Stimulated activated CD4-positive, alpha-beta T cell treated with anti-CD3 and anti-CD28 coated beads, Interleukin-4, amount 100 ng/mL, for 48 hours (primary cell): ENCODE data around the gene PAQR3.

Experiments
- DNase-seq, 2 donors: peaks; one replicate each; pipeline ENCODE4 v3.0.0-alpha.2; 2020; ENCODE audit warnings: low read depth in 2 of 2

PAQR3 gene, protein sequence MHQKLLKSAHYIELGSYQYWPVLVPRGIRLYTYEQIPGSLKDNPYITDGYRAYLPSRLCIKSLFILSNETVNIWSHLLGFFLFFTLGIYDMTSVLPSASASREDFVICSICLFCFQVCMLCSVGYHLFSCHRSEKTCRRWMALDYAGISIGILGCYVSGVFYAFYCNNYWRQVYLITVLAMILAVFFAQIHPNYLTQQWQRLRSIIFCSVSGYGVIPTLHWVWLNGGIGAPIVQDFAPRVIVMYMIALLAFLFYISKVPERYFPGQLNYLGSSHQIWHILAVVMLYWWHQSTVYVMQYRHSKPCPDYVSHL

DNA sequence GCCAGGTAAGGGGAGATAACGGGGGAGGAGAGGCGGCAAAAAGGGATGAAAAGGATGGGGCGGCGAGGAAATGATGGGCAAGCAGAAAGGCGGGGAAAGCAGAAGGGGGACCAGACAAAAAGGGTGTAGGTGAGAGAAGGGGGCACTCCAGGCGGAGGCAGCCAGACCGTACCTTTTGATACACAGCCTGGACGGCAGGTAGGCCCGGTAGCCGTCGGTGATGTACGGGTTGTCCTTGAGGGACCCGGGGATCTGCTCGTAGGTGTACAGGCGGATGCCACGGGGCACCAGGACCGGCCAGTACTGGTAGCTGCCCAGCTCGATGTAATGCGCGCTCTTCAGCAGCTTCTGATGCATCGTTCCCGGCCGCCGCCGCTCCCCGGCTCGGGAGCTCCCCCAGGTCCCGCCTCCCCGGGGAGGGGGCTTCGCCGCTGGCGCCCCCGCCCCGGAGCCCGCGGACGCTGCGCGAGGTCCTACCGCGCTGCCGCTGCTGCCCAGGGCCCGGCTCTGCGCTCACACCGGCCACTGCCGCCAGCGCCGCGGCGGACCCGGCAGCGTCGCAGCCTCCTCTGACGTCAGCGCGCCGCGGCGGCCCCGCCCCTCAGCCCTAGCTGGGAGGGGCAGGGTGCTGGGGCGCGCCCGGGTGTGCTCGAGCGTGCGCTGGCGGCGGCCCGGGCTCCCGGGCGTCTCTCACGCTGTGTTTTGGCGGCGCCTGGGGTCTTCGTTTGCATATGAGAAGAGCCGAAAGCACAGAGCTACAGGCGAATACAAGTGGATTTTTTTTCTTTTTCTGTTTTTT lies at the start of gene PAQR3:
Gene PAQR3 (minus strand): TSS at position 571 of the 799 bp plus-strand sequence. CDS start 214 bp downstream, at position 357.
- DNase-seq = peak; percentile 76 to 82

DNA sequence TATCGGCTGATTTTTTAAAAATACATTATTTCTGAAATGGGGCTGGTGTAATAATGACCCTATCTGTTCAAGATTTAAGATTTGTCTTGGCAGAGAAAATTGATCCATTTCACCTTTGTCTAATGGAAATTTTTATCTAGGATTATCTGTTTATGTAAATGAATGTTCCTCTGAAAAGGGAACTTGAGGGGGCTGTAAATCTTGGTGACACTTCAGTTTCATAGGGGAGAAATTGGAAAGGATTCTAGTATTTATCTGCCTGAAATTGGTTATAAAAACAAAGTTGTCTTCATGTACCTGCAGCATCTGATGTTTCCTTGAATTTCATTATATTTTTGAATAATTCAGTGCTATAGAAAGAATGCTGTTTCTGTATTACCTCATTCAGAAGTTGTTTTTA lies 48.4 kb upstream of the PAQR3 start:
- no peak for DNase-seq

- no peak for DNase-seq
Measured at GRCh38 chr4:78984593-78984992, 45.4 kb upstream of the PAQR3 start.

DNA sequence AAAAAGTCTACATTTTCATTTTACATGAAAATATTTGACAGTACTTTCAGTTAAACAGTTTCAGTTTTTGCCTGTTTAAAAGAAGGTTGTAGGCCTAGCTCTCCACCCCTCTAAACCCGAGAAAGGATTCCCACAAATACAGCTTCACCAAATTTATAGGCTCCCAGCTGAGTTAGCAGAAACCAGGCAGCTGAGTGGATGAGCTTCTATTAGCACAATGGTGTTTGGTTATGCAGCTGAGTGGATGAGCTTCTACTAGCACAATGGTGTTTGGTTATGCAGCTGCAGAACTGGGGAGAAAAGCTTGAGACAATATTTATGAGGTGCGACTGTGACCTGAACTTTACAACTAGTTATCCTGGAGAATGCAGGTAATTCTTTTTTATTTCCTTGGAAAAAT lies 36.6 kb upstream of the PAQR3 start:
- no peak for DNase-seq

- no peak for DNase-seq
Measured at GRCh38 chr4:78971776-78972175, 32.5 kb upstream of the PAQR3 start.

DNA sequence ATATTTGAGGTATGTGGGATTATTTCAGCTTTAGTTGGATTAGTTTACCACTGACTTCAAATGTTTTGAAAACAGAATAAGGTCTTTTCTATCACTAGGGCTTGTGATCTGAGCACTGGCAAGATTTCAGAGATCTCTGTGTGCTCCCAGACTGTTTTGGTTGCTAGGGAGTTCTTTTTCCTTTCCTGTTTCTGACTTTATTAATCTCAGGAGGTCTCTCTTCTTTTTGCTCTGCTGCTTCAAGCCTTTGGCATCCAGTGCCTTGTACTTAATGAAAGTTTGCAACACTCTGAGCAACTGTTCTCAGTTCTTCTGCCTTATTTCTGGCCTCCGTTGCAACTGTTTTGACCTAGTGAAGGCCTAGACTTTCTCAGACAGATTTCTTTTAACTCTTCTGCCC lies 32.1 kb upstream of the PAQR3 start:
- no peak for DNase-seq

- no peak for DNase-seq
Measured at GRCh38 chr4:78962597-78963115, 23.4 kb upstream of the PAQR3 start.

DNA sequence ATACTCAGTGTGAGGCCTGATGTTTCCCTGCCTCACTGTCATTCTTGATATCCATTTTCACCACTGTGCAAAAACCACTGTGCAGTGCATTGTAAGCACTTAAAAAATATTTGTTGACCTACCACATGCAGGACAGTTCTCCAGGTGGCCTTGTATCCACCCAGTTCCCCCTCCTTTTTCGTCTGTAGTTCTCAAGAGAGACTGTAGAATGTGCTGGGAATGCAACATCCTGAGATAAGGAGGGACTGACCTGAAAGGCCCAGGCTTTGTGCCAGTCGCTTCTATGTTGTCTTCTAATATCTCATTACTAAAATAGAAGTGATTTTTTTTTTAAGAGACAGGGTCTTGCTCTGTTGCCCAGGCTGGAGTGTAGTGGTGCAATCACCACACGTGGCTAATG lies 21.7 kb upstream of the PAQR3 start:
- no peak for DNase-seq

DNA sequence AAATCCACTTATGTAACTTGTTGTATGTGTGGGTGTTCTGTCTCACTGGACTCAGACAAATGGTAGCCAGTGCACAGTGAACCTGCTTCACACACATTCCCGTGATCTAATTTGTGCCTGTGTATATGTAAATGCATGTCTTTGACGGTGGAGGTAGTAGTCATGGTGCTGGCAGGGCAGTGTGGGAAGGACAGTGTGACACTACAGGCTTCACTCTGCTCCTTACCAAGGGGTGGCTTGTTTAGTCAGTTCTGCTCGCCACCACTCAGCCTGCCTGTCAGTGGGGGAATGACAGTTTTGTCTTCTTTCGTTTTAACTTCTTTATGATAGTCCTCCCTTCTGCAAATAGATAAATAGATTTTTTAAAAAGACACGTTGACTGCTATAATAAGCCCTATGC lies 17.7 kb upstream of the PAQR3 start:
- DNase-seq = no peak

GRCh38 chr4:78953769-78954666 lies 14.8 kb upstream of the PAQR3 start:
- DNase-seq = no peak

DNA sequence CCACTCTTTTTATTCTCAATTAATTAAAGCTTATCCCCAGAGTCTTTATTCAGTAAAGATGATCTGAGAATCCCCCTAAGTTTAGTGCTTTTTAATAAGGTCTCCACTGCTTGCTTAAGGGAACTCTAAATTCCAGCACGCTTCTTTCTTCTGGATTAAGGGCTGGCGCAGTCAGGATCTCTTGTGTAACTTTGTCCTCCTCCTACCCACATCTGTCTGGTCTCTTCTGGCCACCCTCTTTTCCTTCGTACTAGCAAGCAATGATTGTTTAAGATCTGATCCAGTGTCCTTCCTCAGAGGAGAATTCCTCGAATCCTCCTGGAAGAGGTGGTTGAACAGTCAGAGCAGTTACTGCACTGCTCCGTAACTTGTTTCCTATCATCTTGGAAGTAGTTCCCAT lies 14.0 kb upstream of the PAQR3 start:
- no peak for DNase-seq

GRCh38 chr4:78951862-78952472 lies 12.7 kb upstream of the PAQR3 start:
- no peak for DNase-seq

GRCh38 chr4:78949735-78950134 lies 10.5 kb upstream of the PAQR3 start:
- no peak for DNase-seq

- DNase-seq = no peak
Measured at GRCh38 chr4:78945651-78946179, 6.5 kb upstream of the PAQR3 start.

- DNase-seq = no peak
Measured at GRCh38 chr4:78944381-78944780, 5.1 kb upstream of the PAQR3 start.

- DNase-seq = no peak
Measured at GRCh38 chr4:78940752-78941151, 1.5 kb upstream of the PAQR3 start.

DNA sequence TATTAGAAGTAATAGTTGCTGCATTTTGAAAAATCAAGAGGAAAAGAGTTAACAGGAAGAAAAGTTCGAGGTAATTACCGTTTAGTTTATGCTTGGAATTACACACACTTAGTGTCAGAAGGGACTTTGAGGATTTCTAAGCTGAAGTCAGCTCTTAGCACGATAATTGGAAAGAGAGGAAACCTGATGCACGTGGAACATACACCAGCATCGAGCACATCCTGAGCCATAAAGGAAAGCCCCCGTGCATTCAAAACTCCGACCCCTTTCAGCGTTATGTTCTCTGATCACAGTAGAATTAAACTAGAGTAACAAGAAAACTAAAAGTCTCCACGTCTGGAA lies 400 bp upstream of the PAQR3 start:
- DNase-seq = no peak

DNA sequence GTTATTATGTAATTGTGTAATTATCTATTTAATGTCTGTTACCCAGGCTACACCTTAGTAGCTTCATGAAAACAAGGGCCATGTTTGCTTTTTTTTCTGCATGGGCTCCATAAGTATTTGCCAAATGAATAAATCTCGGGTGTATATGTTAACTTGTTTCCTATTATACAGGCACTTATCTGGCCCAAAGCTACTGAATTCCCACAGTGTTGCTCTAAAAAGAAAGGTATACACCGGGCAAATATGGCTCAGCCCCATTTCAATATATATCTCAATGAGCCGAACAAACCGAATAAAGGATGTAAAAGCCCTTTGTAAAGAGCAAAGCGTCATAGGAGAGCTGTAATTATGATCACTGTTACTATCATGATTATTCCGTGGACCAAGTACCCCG lies 767 bp downstream of the PAQR3 start:
- DNase-seq = no peak

DNA sequence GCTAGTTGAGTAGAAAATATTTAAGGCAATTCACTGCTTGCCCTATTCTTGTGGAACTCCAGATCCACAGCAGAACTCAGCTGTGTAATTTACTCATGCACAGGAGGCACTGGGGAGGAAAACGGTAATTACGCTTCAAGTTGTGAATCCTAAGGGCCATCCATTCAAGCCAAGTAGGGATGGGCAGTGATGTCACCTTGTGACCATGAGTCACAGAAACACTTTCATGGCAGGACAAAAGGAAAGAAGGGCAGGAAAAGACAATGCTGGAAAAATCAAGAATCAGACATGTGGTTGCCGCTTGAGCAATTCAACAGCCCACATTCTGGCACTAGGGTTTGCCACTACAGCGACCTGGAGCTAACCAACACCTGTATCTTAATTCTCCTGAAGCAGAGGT lies 1.4 kb downstream of the PAQR3 start:
- DNase-seq = no peak

GRCh38 chr4:78936989-78937388 lies 2.2 kb downstream of the PAQR3 start:
- DNase-seq = no peak

DNA sequence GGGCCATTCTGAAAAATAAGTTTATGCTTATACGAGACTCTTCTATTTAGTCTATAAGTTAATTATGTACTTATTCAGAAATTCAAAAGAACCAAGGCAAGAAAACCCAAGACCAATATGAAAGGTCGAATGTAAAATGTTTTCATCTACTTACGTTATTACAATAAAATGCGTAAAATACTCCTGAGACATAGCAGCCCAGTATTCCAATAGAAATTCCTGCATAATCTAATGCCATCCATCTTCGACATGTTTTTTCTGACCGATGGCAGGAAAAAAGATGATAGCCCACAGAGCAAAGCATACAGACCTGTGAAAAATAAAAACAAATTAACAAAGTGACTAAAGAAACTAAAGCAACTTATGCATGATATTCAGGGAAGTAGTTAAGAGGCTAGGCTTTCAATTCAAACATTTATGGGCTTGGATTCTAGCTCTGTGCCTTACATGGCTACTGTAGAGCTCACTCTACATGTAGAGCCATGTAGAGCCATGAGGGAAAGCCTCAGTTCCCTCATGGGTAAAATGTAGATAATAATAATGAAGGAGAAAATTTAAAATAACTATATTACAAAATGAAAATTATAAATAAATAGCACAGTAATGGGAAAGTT lies 9.1 kb downstream of the PAQR3 start:
- no peak for DNase-seq
